ENCODE data around the gene CENPB.
A peak's percentile ranks its signal among the peaks of the same experiment; 100 is the strongest.

The CENPB gene

GRCh38 chr20:3775457-3776108, 11.0 kb downstream of the CENPB start:
- Histone ChIP-seq H3K27ac (ENCODE audit: low read length) (no peak overlapping the region), H3K27me3 (ENCODE audit: insufficient read depth, low read length) (peaks cover 54% of the 10 kb centered on the region), H3K36me3 (ENCODE audit: insufficient read depth, low read depth, low read length) (no peaks in the 10 kb centered on the region), H3K4me3 (ENCODE audit: low read length) (no peak overlapping the region), H3K9ac (ENCODE audit: low read depth, low read length) (no peak overlapping the region), H3K4me1 (ENCODE audit: insufficient read depth, low read length) (peaks cover 1% of the 10 kb centered on the region; the same call in 1 of the 2 replicates), H3K9me3 (ENCODE audit: insufficient read depth, low read depth, low read length) (no peaks in the 10 kb centered on the region)

GRCh38 chr20:3771552-3772058, 14.9 kb downstream of the CENPB start:
- H3K4me3 ChIP-seq (ENCODE audit: low read length): no peak overlapping the region
- H3K4me1 ChIP-seq (ENCODE audit: insufficient read depth, low read length): peaks cover 4% of the 10 kb centered on the region; the same call in 1 of the 2 replicates
- H3K9me3 ChIP-seq (ENCODE audit: insufficient read depth, low read depth, low read length): no peaks in the 10 kb centered on the region
- H3K27me3 ChIP-seq (ENCODE audit: insufficient read depth, low read length): peaks cover 14% of the 10 kb centered on the region
- H3K27ac ChIP-seq (ENCODE audit: low read length): no peak overlapping the region
- no peaks in the 10 kb centered on the region for H3K36me3 ChIP-seq (ENCODE audit: insufficient read depth, low read depth, low read length)
- no peak overlapping the region for H3K9ac ChIP-seq (ENCODE audit: low read depth, low read length)

- no peaks in the 10 kb centered on the region for H3K9me3 ChIP-seq (ENCODE audit: insufficient read depth, low read depth, low read length)
- peaks cover 4% of the 10 kb centered on the region; the same call in 1 of the 2 replicates for H3K4me1 ChIP-seq (ENCODE audit: insufficient read depth, low read length)
- H3K4me3 ChIP-seq (ENCODE audit: low read length): peak overlapping the region; percentile 94
- no peaks in the 10 kb centered on the region; the same call in 1 of the 2 replicates for H3K27me3 ChIP-seq (ENCODE audit: insufficient read depth, low read length)
- peak overlapping the region; percentile 88; the same call in 1 of the 2 replicates for H3K9ac ChIP-seq (ENCODE audit: low read depth, low read length)
- 0 out of 2 replicates have a peak, but pooled peaks cover 4% of the 10 kb centered on the region for H3K36me3 ChIP-seq (ENCODE audit: insufficient read depth, low read depth, low read length)
- H3K27ac ChIP-seq (ENCODE audit: low read length): peak overlapping the region; percentile 84
These were observed 18.0 kb downstream of the CENPB start for GRCh38 chr20:3768342-3769130.

GRCh38 chr20:3767427-3768341, 18.9 kb downstream of the CENPB start, which contains the start of gene ADISSP:
Gene ADISSP (minus strand): TSS chr20:3767753. CDS start chr20:3760100, 7,653 bp downstream.
- Histone ChIP-seq H3K4me3 (ENCODE audit: low read length) (peak within 1 kb of the TSS; percentile 94), H3K27ac (ENCODE audit: low read length) (peak within 1 kb of the TSS; percentile 84), H3K27me3 (ENCODE audit: insufficient read depth, low read length) (no peaks in the 10 kb centered on the region; the same call in 1 of the 2 replicates), H3K9me3 (ENCODE audit: insufficient read depth, low read depth, low read length) (no peaks in the 10 kb centered on the region), H3K9ac (ENCODE audit: low read depth, low read length) (peak within 1 kb of the TSS; percentile 88), H3K36me3 (ENCODE audit: insufficient read depth, low read depth, low read length) (peaks cover 4% of the 10 kb centered on the region; the same call in 1 of the 2 replicates), H3K4me1 (ENCODE audit: insufficient read depth, low read length) (peaks cover 4% of the 10 kb centered on the region; the same call in 1 of the 2 replicates)

GRCh38 chr20:3767110-3767426, 19.5 kb downstream of the CENPB start:
- H3K27me3 ChIP-seq (ENCODE audit: insufficient read depth, low read length): no peaks in the 10 kb centered on the region
- peak overlapping the region; percentile 87; the same call in 1 of the 2 replicates for H3K9ac ChIP-seq (ENCODE audit: low read depth, low read length)
- no peaks in the 10 kb centered on the region for H3K9me3 ChIP-seq (ENCODE audit: insufficient read depth, low read depth, low read length)
- H3K4me3 ChIP-seq (ENCODE audit: low read length): peak overlapping the region; percentile 94
- no peak overlapping the region for H3K27ac ChIP-seq (ENCODE audit: low read length)
- peaks cover 4% of the 10 kb centered on the region; the same call in 1 of the 2 replicates for H3K4me1 ChIP-seq (ENCODE audit: insufficient read depth, low read length)
- peaks cover 4% of the 10 kb centered on the region; the same call in 1 of the 2 replicates for H3K36me3 ChIP-seq (ENCODE audit: insufficient read depth, low read depth, low read length)

- Histone ChIP-seq H3K4me3 (ENCODE audit: low read length) (peak overlapping the region; percentile 94), H3K4me1 (ENCODE audit: insufficient read depth, low read length) (peaks cover 4% of the 10 kb centered on the region; the same call in 1 of the 2 replicates), H3K9ac (ENCODE audit: low read depth, low read length) (peak overlapping the region; percentile 87; the same call in 1 of the 2 replicates), H3K36me3 (ENCODE audit: insufficient read depth, low read depth, low read length) (peaks cover 4% of the 10 kb centered on the region; the same call in 1 of the 2 replicates), H3K27ac (ENCODE audit: low read length) (no peak overlapping the region), H3K9me3 (ENCODE audit: insufficient read depth, low read depth, low read length) (no peaks in the 10 kb centered on the region), H3K27me3 (ENCODE audit: insufficient read depth, low read length) (no peaks in the 10 kb centered on the region)
These were observed 20.0 kb downstream of the CENPB start for GRCh38 chr20:3766422-3767109.

GRCh38 chr20:3765171-3765882, 21.2 kb downstream of the CENPB start:
- Histone ChIP-seq H3K27me3 (ENCODE audit: insufficient read depth, low read length) (no peaks in the 10 kb centered on the region), H3K9me3 (ENCODE audit: insufficient read depth, low read depth, low read length) (no peaks in the 10 kb centered on the region), H3K9ac (ENCODE audit: low read depth, low read length) (no peak overlapping the region), H3K27ac (ENCODE audit: low read length) (no peak overlapping the region), H3K4me3 (ENCODE audit: low read length) (no peak overlapping the region), H3K4me1 (ENCODE audit: insufficient read depth, low read length) (peaks cover 7% of the 10 kb centered on the region), H3K36me3 (ENCODE audit: insufficient read depth, low read depth, low read length) (peaks cover 4% of the 10 kb centered on the region; the same call in 1 of the 2 replicates)

GRCh38 chr20:3764659-3765058, 21.9 kb downstream of the CENPB start:
- Histone ChIP-seq H3K9me3 (ENCODE audit: insufficient read depth, low read depth, low read length) (no peaks in the 10 kb centered on the region), H3K27ac (ENCODE audit: low read length) (no peak overlapping the region), H3K4me3 (ENCODE audit: low read length) (no peak overlapping the region), H3K36me3 (ENCODE audit: insufficient read depth, low read depth, low read length) (peaks cover 4% of the 10 kb centered on the region; the same call in 1 of the 2 replicates), H3K4me1 (ENCODE audit: insufficient read depth, low read length) (peaks cover 7% of the 10 kb centered on the region), H3K9ac (ENCODE audit: low read depth, low read length) (no peak overlapping the region), H3K27me3 (ENCODE audit: insufficient read depth, low read length) (no peaks in the 10 kb centered on the region)

- Histone ChIP-seq H3K9ac (ENCODE audit: low read depth, low read length) (no peak overlapping the region), H3K27ac (ENCODE audit: low read length) (no peak overlapping the region), H3K9me3 (ENCODE audit: insufficient read depth, low read depth, low read length) (no peaks in the 10 kb centered on the region), H3K36me3 (ENCODE audit: insufficient read depth, low read depth, low read length) (peaks cover 4% of the 10 kb centered on the region; the same call in 1 of the 2 replicates), H3K4me3 (ENCODE audit: low read length) (no peak overlapping the region), H3K27me3 (ENCODE audit: insufficient read depth, low read length) (no peaks in the 10 kb centered on the region), H3K4me1 (ENCODE audit: insufficient read depth, low read length) (peaks cover 7% of the 10 kb centered on the region)
These were observed 22.6 kb downstream of the CENPB start for GRCh38 chr20:3763671-3764601.

All from iPS-20b (cell line).